GM12865 (cell line): Measurements from ENCODE around the gene TUBB2B.
A peak's percentile ranks its signal among the peaks of the same experiment; 100 is the strongest.
"Not testable (repeated sequence)": the region's sequence is repeated elsewhere in the genome, so short reads cannot be mapped to it uniquely, and the experiment has no call there.

Source experiments
- DNase-seq: peaks from one replicate; pipeline ENCODE4 v3.0.0; 2010; ENCODE audit warnings: low read depth
- H3K4me3 ChIP-seq: 2 replicates; pipeline ENCODE4 v1.5.1; 2011; ENCODE audit warnings: mild to moderate bottlenecking, low read depth, low read length, control low read depth
- TF ChIP-seq, protein P1 (sequence below): IDR thresholded peaks from 2 replicates; pipeline ENCODE4 v1.5.1; 2011; ENCODE audit warnings: low read length, control low read depth, low read depth, inconsistent platforms; ENCODE audit not compliant: insufficient read depth; ENCODE audit errors: missing control alignments

Gene TUBB2B

DNA sequence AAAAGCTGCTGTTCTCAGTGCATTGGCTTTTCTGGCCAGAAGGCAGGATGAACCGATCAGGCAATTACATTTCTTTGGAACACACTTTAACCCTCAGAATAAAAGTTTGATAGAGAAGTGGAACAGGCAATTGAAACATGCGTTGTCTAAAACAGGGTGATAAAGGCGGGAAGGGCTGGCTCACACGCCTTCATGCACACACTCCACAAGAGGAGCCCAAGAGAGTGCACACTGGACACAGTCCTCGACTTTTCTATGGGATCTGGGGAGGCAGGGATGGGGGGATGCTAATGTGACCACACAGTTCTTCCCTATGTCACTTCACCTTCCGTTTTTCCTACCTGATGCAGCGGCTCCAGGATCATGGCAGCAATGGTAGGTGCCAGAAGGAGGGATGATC lies 39.2 kb downstream of the TUBB2B start:
- no peak overlapping the region for H3K4me3 ChIP-seq
- DNase-seq, result no peak
- TF ChIP-seq, protein P1, sequence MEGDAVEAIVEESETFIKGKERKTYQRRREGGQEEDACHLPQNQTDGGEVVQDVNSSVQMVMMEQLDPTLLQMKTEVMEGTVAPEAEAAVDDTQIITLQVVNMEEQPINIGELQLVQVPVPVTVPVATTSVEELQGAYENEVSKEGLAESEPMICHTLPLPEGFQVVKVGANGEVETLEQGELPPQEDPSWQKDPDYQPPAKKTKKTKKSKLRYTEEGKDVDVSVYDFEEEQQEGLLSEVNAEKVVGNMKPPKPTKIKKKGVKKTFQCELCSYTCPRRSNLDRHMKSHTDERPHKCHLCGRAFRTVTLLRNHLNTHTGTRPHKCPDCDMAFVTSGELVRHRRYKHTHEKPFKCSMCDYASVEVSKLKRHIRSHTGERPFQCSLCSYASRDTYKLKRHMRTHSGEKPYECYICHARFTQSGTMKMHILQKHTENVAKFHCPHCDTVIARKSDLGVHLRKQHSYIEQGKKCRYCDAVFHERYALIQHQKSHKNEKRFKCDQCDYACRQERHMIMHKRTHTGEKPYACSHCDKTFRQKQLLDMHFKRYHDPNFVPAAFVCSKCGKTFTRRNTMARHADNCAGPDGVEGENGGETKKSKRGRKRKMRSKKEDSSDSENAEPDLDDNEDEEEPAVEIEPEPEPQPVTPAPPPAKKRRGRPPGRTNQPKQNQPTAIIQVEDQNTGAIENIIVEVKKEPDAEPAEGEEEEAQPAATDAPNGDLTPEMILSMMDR, result no peak

DNA sequence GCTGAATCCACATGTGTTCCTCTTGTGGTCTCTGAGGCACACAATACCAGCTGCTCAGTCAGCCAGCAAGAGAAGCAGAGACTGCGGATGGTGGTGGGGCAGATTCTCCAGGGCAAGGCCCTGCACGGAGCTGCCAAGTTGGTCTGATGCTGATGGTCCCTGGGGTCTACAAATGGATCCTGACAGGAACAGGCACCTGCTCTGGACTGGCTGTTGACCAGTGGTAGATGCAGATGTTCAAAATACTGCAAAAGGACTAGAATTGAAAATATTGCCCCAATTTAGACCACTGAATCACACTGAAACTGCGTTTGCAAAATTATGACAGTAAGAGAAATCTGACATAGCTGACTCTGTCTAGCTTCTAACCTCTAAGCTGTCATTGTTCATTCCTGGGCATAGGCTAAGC lies 40.5 kb downstream of the TUBB2B start:
- DNase-seq, result peak; percentile 80
- TF ChIP-seq, protein P1, result no peak
- H3K4me3 ChIP-seq, result no peak overlapping the region

DNA sequence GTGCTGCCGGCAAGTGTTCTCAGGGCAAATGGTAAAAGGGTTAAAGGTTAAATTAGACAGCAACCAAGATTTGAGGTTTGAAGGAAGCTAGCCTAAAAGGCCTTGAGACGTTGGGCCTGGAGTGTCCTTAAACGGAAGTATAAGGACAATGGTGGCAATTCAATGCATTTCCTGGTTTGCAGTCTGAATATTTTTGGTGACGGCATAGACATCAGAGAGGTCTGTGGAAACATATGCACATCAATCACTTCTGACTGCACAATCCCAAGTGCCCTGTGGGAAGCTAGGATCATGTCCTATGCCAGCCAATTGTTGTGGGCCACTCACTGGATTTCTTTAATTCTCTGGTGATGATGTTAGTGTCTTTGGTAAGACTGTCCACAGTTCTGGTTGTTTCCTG lies 44.4 kb downstream of the TUBB2B start:
- DNase-seq, result no peak
- no peak overlapping the region for H3K4me3 ChIP-seq
- TF ChIP-seq, protein P1, result no peak

DNA sequence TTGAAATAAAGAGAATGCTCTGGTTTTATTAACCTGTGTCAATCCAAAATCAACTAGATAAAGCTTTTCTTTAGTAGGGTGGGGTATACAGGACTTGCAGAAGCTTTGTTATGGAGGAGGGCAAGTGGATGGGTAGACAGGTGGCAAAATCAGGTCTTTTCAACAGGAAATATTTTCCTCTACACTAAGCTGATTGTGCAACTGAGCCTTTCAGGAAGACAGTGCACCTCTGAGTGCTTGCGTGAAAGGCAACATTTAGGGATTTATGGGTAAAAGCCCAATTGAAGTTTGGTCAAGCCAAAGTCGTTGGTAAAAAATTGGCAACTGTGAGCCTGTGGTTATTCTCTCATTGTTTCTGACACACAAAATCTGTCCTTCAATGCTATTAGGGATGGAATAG lies 46.3 kb downstream of the TUBB2B start:
- DNase-seq, result no peak
- H3K4me3 ChIP-seq, result no peak overlapping the region
- TF ChIP-seq, protein P1, result no peak

DNA sequence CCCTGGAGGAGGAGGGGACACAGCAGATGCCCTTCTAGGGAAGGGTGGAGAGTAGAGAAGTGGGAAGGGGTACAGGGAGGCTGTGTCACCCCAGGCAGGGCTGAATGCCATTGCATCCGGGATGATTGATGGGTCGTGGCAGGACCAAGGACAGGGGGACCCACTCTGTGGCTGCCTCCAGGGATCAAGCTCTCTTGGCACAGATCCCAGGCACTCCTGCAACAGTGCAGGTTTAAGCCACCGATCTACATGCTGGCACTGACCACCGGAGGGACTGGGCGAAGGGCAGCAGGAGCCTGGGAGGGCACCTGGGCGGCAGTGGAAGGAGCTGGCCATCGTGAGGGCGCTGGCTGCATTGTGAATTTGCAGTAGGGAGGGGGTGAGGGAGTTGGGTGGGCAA lies 47.5 kb downstream of the TUBB2B start:
- H3K4me3 ChIP-seq, DNase-seq: not testable (repeated sequence)

DNA sequence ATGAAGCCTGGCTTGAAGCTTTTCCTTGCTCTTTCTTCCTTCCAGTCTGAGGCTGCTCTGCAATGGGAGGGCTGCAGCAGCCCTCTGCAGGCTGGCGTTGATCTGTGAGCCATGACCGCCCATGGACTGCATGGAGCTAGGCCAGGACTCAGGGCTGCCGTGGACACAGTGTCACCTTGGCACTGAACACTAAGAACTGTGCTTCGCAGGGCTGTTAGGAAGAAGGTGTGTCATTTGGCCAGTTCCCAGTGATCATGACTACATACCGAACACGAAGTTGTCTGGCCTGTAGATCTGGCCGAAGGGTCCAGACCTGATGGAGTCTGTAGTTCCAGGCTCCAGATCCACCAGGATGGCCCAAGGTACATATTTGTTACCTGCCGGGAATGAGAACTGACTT lies 48.8 kb downstream of the TUBB2B start:
- not testable (repeated sequence) for DNase-seq, H3K4me3 ChIP-seq

DNA sequence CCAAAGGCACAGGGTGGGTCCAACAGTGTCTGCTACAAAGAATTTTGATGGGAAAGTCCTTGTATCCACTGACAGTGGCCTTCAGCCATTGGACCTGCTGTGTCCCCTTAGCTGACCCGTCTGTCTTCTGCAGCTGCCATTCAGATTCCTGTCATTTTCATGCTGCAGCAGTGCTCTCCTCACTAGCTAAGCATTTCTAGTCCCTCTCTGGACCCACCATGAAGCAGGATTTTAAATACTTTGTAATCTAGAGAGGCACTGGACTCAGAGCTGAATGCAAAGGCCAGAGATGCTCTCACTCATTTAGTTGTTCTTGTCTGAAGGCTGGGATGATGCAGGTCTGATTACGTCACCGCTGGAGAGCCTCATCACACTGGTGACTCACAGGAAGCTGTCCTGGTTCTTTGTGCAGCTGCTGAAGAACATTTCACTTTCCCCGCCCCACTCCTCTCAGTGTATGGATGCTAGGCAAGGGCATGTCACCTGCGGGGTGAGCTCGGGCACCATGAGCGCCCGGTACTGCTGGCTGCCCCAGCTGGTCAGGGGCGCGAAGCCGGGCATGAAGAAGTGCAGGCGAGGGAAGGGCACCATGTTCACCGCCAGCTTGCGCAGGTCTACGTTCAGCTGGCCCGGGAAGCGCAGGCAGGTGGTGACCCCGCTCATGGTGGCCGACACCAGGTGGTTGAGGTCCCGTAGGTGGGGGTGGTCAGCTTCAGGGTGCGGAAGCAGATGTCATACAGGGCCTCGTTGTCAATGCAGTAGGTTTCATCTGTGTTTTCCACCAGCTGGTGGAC lies 50.7 kb downstream of the TUBB2B start:
- TF ChIP-seq, protein P1, result no peak
- no peak overlapping the region for H3K4me3 ChIP-seq
- no peak for DNase-seq

DNA sequence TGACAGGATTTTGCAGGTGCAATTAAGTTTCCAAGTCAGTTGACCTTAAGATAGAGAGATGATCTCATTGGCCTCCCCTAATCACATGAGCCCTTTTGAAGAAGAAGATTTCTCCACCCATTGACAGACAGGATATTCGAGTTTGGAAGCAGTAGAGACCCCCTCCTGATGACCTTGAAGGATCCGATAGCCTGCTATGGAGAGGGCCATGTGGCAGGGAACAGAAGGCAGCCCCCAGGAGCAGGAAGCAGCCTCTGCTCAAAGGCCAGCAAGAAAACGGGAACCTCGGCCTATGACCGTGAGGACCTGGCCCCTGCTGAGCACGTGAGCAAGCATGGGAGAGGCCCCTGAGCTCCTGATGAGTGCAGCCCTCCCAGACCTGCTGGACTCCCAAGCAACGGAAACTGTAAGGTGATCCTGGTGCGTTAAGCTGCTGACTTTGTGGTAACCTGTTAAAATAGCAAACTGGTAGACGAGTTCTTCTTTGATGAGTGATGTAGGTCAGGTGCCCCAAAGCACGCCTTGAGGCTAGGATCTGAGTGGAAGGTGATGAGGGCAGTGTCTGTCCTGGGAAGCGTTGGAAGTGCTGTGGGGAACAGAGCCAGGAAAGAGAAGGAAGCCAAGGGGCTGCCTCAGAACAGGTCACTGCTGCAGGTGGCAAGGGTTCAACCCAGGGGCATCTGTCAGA lies 51.6 kb downstream of the TUBB2B start:
- no peak overlapping the region for H3K4me3 ChIP-seq
- TF ChIP-seq, protein P1, result no peak
- DNase-seq, result no peak
